CD14-positive monocyte (primary cell): ENCODE data around the gene MTNR1A. TPM values are rescaled to one million over a fixed set of nuclear protein-coding genes. Genes with fewer than 3 reads are reported as not detected.

Source experiments
- DNase-seq, 3 donors: peaks; one replicate each; pipeline ENCODE4 v3.0.0-alpha.2; 2011 to 2022
- H2AFZ ChIP-seq: 2 replicates; pipeline ENCODE4 v1.6.0; 2012; ENCODE audit warnings: mild to moderate bottlenecking, low read depth, low read length, inconsistent platforms; ENCODE audit not compliant: insufficient read depth, poor library complexity, severe bottlenecking
- H3K27ac ChIP-seq, 2 donors: 1 replicate in 1 of 2; 2 replicates in 1 of 2; pipeline ENCODE4 v1.5.1; 2012 to 2013; ENCODE audit warnings: low read length in 2 of 2, control low read depth in 1 of 2, inconsistent platforms in 1 of 2, low read depth in 1 of 2, mild to moderate bottlenecking in 1 of 2
- H3K27me3 ChIP-seq, 2 donors: one replicate each; pipeline versions ENCODE4 v1.6.0 to v1.6.1; 2011 to 2013; ENCODE audit warnings: low read length in 2 of 2; ENCODE audit not compliant: control insufficient read depth in 2 of 2, insufficient read depth in 2 of 2
- H3K36me3 ChIP-seq, 2 donors: replicated peaks in 1 of 2; 1 replicate in 1 of 2; 2 replicates in 1 of 2; pipeline versions ENCODE4 v1.5.1 to v1.6.1; 2012 to 2013; ENCODE audit warnings: low read length in 2 of 2, control low read depth in 1 of 2, inconsistent platforms in 1 of 2, mild to moderate bottlenecking in 1 of 2; ENCODE audit not compliant: insufficient read depth in 2 of 2, control insufficient read depth in 1 of 2
- H3K4me1 ChIP-seq, 2 donors: 1 replicate in 1 of 2; 2 replicates in 1 of 2; pipeline versions ENCODE4 v1.5.1 to v1.6.1; 2012 to 2013; ENCODE audit warnings: low read length in 2 of 2, control low read depth in 1 of 2, inconsistent platforms in 1 of 2, mild to moderate bottlenecking in 1 of 2, moderate library complexity in 1 of 2; ENCODE audit not compliant: insufficient read depth in 2 of 2, control insufficient read depth in 1 of 2
- H3K4me2 ChIP-seq: replicated peaks from 2 replicates; pipeline ENCODE3; 2012; ENCODE audit warnings: low read length, moderate library complexity, mild to moderate bottlenecking; ENCODE audit not compliant: poor library complexity, severe bottlenecking; ENCODE audit errors: extremely low read depth
- H3K4me3 ChIP-seq, 3 experiments: fragments of 200-600 bp in 1 of 3; sonication (generic) in 1 of 3; replicated peaks in 1 of 3; 1 replicate in 2 of 3; 2 replicates in 1 of 3; pipeline ENCODE4 v1.5.1; 2011 to 2013; ENCODE audit warnings: low read length in 3 of 3, mild to moderate bottlenecking in 3 of 3, control low read depth in 2 of 3, low read depth in 2 of 3, inconsistent platforms in 1 of 3, moderate library complexity in 1 of 3
- H3K79me2 ChIP-seq: 2 replicates; pipeline ENCODE4 v1.6.0; 2012; ENCODE audit warnings: mild to moderate bottlenecking, control low read depth, inconsistent platforms, low read length, moderate library complexity; ENCODE audit not compliant: insufficient read depth
- H3K9ac ChIP-seq: 2 replicates; pipeline ENCODE4 v1.6.0; 2017; ENCODE audit warnings: low read length, mild to moderate bottlenecking; ENCODE audit not compliant: insufficient read depth, poor library complexity, severe bottlenecking
- H3K9me3 ChIP-seq, 2 donors: replicated peaks in 1 of 2; 1 replicate in 1 of 2; 2 replicates in 1 of 2; pipeline versions ENCODE4 v1.5.1 to v1.6.1; 2012 to 2013; ENCODE audit warnings: low read length in 2 of 2, control low read depth in 1 of 2; ENCODE audit not compliant: control insufficient read depth in 1 of 2, insufficient read depth in 1 of 2
- H4K20me1 ChIP-seq: 2 replicates; pipeline ENCODE4 v1.6.0; 2012; ENCODE audit warnings: mild to moderate bottlenecking, low read length, control low read depth, moderate library complexity; ENCODE audit not compliant: insufficient read depth
- H3K27ac Mint-ChIP-seq, 7 donors: one replicate each; pipeline ENCODE4 v1.8.0; 2020; ENCODE audit warnings: mild to moderate bottlenecking in 7 of 7, mixed read lengths in 7 of 7, moderate library complexity in 6 of 7, inconsistent platforms in 2 of 7
- H3K27me3 Mint-ChIP-seq, 3 donors: one replicate each; pipeline ENCODE4 v1.8.0; 2021 to 2022; ENCODE audit warnings: low read depth in 3 of 3, mild to moderate bottlenecking in 3 of 3, mixed read lengths in 3 of 3, moderate library complexity in 3 of 3, inconsistent platforms in 1 of 3
- H3K36me3 Mint-ChIP-seq, 2 donors: one replicate each; pipeline ENCODE4 v1.8.0; 2020; ENCODE audit warnings: mixed read lengths in 2 of 2, inconsistent platforms in 1 of 2, mild to moderate bottlenecking in 1 of 2
- H3K4me1 Mint-ChIP-seq: one replicate; pipeline ENCODE4 v1.8.0; 2020; ENCODE audit warnings: mild to moderate bottlenecking, mixed read lengths
- H3K4me3 Mint-ChIP-seq, 2 donors: one replicate each; pipeline ENCODE4 v1.8.0; 2020; ENCODE audit warnings: mild to moderate bottlenecking in 2 of 2, mixed read lengths in 2 of 2, moderate library complexity in 1 of 2
- H3K9me3 Mint-ChIP-seq, 7 donors: one replicate each; pipeline ENCODE4 v1.8.0; 2020 to 2022; ENCODE audit warnings: mixed read lengths in 7 of 7, mild to moderate bottlenecking in 6 of 7, moderate library complexity in 6 of 7, inconsistent platforms in 2 of 7
- CTCF ChIP-seq: fragments of 200-600 bp; IDR thresholded peaks from one replicate; pipeline ENCODE4 v1.8.0; 2022; ENCODE audit warnings: antibody characterized with exemption, mild to moderate bottlenecking
- WGBS: methylation state at CpG from one replicate; pipeline ENCODE4 v1.1.5; 2013; ENCODE audit warnings: missing lambda C conversion rate; ENCODE audit not compliant: insufficient coverage; 5-methylcytosine and 5-hydroxymethylcytosine counted together
- intact Hi-C, 2 donors: fragments of 100-400 bp; cut with micrococcal nuclease; formaldehyde crosslinking; loops; one replicate each; pipeline versions ENCODE4 v1.15.0 to v1.15.1; 2023
- polyA plus RNA-seq, 3 donors: library from polyadenylated mRNA; depleted of rRNA in 1 of 3; unstranded in 2 of 3; stranded (reverse) in 1 of 3; fragments of 300-500 nt in 2 of 3; fragments of >200 nt in 1 of 3; fragmentation: Illumina TruSeq in 2 of 3; gene quantifications; 1 replicate in 2 of 3; 2 replicates in 1 of 3; pipeline ENCODE4 v1.2.3, GENCODE V29; 2012 to 2021

Gene MTNR1A
- polyA plus RNA-seq, 3 donors = not detected

GRCh38 chr4:186557061-186557460 lies 1.7 kb upstream of the MTNR1A start:
- no peak overlapping the region for H3K27ac Mint-ChIP-seq
- peaks cover 0 to 3% of the 10 kb centered on the region in 2 donors for H3K9me3 ChIP-seq
- H4K20me1 ChIP-seq = no peaks in the 10 kb centered on the region
- no peak overlapping the region for H3K4me3 ChIP-seq
- no peaks in the 10 kb centered on the region for H3K4me1 ChIP-seq
- H3K9me3 Mint-ChIP-seq = peaks cover 0 to 22% (median 5%) of the 10 kb centered on the region in 7 donors
- intact Hi-C loops = no loop called here
- peaks cover 0 to 16% of the 10 kb centered on the region in 2 donors for H3K27me3 ChIP-seq
- no peaks in the 10 kb centered on the region for H3K36me3 Mint-ChIP-seq
- no peak overlapping the region for H3K9ac ChIP-seq
- no peaks in the 10 kb centered on the region for H3K36me3 ChIP-seq
- H3K4me1 Mint-ChIP-seq = no peaks in the 10 kb centered on the region
- H3K79me2 ChIP-seq = no peaks in the 10 kb centered on the region
- DNase-seq = no peak
- no peak for TF ChIP-seq CTCF
- H3K27ac ChIP-seq = no peak overlapping the region
- H3K4me2 ChIP-seq = no peak overlapping the region
- H3K4me3 Mint-ChIP-seq = no peak overlapping the region
- 72% methylated on average over 4 of the region's 7 CpGs for whole genome bisulfite sequencing
- no peak overlapping the region for H2AFZ ChIP-seq
- peaks cover 16 to 23% (median 18%) of the 10 kb centered on the region in 3 donors for H3K27me3 Mint-ChIP-seq

- no peaks in the 10 kb centered on the region for H3K36me3 ChIP-seq
- H4K20me1 ChIP-seq = no peaks in the 10 kb centered on the region
- no peak overlapping the region for H3K27ac ChIP-seq
- Mint-ChIP-seq H3K9me3 (peaks cover 0 to 13% (median 5%) of the 10 kb centered on the region in 7 donors), H3K4me1 (no peaks in the 10 kb centered on the region), H3K27ac (no peak overlapping the region), H3K4me3 (peak overlapping the region in 1 of 2 donors; percentile 46), H3K27me3 (peaks cover 16 to 22% (median 18%) of the 10 kb centered on the region in 3 donors), H3K36me3 (no peaks in the 10 kb centered on the region)
- H3K4me2 ChIP-seq = no peak overlapping the region
- no peak for DNase-seq
- WGBS = 7% methylated on average over 10 of the region's 12 CpGs
- no peaks in the 10 kb centered on the region for H3K4me1 ChIP-seq
- H2AFZ ChIP-seq = no peak overlapping the region
- no peak overlapping the region for H3K4me3 ChIP-seq
- H3K79me2 ChIP-seq = no peaks in the 10 kb centered on the region
- intact Hi-C loops = no loop called here
- no peak overlapping the region for H3K9ac ChIP-seq
- no peak for TF ChIP-seq CTCF
- H3K9me3 ChIP-seq = peaks cover 0 to 3% of the 10 kb centered on the region in 2 donors
- H3K27me3 ChIP-seq = peaks cover 0 to 16% of the 10 kb centered on the region in 2 donors
These were observed 841 bp downstream of the MTNR1A start for GRCh38 chr4:186554539-186554913.
